Upper lobe of right lung (tissue), 1 donor: ENCODE data around the gene PTGS2. TPM values are rescaled to one million over a fixed set of nuclear protein-coding genes. Genes with fewer than 3 reads are reported as not detected.
A peak's percentile ranks its signal among the peaks of the same experiment; 100 is the strongest.

Experiments
- ATAC-seq: fragments of 200-7000 bp; cut with Tn5 transposase; one replicate; pipeline ENCODE4 v1.9.1; 2020; ENCODE audit warnings: mild to moderate bottlenecking, moderate library complexity
- DNase-seq: peaks from one replicate; pipeline ENCODE4 v3.0.0-alpha.2; 2020
- H3K27ac ChIP-seq: fragments of 200-600 bp; one replicate; pipeline ENCODE4 v1.8.0; 2022
- H3K27me3 ChIP-seq: fragments of 200-600 bp; one replicate; pipeline ENCODE4 v1.8.0; 2022; ENCODE audit warnings: mild to moderate bottlenecking
- H3K36me3 ChIP-seq: fragments of 200-600 bp; one replicate; pipeline ENCODE4 v1.8.0; 2022
- H3K4me1 ChIP-seq: fragments of 200-600 bp; one replicate; pipeline ENCODE4 v1.8.0; 2022
- H3K4me3 ChIP-seq: fragments of 200-600 bp; one replicate; pipeline ENCODE4 v1.8.0; 2022; ENCODE audit warnings: mild to moderate bottlenecking
- H3K9me3 ChIP-seq: fragments of 200-600 bp; one replicate; pipeline ENCODE4 v1.8.0; 2022
- intact Hi-C: fragments of 100-400 bp; cut with DNase I; formaldehyde crosslinking; loops from one replicate; pipeline ENCODE4 v1.11.0; 2022
- total RNA-seq: library from RNA; stranded (reverse); fragmentation: NEBNext Ultra II Directional; extraction: Animal tissue kit (Norgen Biotek cat#: 25700); gene quantifications from one replicate; pipeline ENCODE4 v1.2.1, GENCODE V29; 2021
- TF ChIP-seq, protein P1 (sequence below): fragments of 200-600 bp; IDR thresholded peaks from one replicate; pipeline ENCODE4 v1.8.0; 2022; ENCODE audit warnings: antibody characterized with exemption
- donor health status: DM: no; HTN: yes; CAD: no; lungs with severe emphysema.

Gene PTGS2
- total RNA-seq, 1 donor from 2014 or later, result 30.4 TPM

DNA sequence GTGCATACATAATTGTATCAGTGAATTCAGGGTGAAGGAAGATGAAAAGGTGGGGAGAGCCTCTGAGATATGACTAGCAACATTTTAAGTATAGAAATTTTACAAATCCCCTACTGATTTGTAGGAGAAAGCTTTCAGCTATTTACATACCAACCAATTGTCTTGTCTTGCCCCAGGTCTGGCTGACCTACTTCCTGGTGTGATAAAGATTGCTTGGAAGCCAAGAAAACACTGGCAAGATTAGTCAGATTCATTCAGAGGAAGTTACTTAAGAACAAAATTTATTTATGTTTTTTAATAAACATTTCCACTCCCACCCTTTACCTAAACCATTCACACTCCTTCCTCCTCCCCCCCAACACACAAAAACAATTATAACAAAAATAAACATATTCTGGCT, 17.5 kb downstream of the PTGS2 start:
- Histone ChIP-seq H3K4me3 (no peak overlapping the region), H3K9me3 (no peaks in the 10 kb centered on the region), H3K4me1 (no peaks in the 10 kb centered on the region), H3K36me3 (no peaks in the 10 kb centered on the region), H3K27ac (no peak overlapping the region), H3K27me3 (no peaks in the 10 kb centered on the region)
- DNase-seq (no peak), ATAC-seq (no peak)
- TF ChIP-seq, protein P1, sequence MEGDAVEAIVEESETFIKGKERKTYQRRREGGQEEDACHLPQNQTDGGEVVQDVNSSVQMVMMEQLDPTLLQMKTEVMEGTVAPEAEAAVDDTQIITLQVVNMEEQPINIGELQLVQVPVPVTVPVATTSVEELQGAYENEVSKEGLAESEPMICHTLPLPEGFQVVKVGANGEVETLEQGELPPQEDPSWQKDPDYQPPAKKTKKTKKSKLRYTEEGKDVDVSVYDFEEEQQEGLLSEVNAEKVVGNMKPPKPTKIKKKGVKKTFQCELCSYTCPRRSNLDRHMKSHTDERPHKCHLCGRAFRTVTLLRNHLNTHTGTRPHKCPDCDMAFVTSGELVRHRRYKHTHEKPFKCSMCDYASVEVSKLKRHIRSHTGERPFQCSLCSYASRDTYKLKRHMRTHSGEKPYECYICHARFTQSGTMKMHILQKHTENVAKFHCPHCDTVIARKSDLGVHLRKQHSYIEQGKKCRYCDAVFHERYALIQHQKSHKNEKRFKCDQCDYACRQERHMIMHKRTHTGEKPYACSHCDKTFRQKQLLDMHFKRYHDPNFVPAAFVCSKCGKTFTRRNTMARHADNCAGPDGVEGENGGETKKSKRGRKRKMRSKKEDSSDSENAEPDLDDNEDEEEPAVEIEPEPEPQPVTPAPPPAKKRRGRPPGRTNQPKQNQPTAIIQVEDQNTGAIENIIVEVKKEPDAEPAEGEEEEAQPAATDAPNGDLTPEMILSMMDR, result no peak
- intact Hi-C loops, result no loop called here

DNA sequence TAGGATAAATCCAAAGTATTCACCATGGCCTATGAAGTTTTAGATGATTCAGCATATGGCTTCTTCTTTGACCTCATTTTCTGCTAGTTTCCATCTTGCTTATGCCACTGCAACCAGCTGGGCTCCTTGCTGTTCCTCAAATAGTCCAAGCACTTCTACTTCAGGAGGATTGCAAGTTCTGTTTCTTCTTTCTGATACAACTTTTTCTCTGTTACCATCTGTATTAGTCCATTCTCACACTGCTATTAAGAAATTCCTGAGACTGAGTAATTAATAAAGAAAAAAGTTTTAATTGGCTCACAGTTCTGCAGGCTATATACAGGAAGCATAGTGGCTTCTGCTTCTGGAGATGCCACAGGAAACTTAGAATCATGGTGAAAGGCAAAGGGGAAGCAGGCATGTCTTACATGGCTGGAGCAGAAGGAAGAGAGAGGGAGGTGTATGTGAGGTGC, 20.3 kb downstream of the PTGS2 start:
- DNase-seq, result no peak
- ATAC-seq, result peak; percentile 66
- TF ChIP-seq, protein P1, result no peak
- H3K36me3 ChIP-seq, result no peaks in the 10 kb centered on the region
- H3K27me3 ChIP-seq, result no peaks in the 10 kb centered on the region
- H3K4me3 ChIP-seq, result no peak overlapping the region
- no peak overlapping the region for H3K27ac ChIP-seq
- H3K9me3 ChIP-seq, result no peaks in the 10 kb centered on the region
- intact Hi-C loops, result no loop called here
- H3K4me1 ChIP-seq, result no peaks in the 10 kb centered on the region

DNA sequence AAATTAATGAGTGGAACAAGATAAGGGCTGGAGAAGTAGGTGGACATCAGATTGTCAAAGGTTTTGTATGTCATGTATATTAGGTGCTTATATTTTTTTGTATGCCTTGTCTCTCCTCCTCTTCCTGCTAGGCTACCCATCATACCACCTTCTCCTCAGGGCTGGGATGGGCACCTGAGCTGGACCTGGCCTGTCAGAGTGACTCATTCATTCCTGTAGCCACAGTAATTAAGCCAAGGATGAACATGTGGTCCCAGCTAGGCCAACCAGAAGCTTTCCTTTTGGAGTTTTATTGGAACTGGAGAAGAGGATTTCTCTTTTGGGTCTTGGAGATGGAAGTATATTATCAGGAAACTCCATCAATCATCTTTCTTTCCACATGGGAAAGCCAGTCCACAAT, 21.2 kb downstream of the PTGS2 start:
- no peak overlapping the region for H3K4me3 ChIP-seq
- no peaks in the 10 kb centered on the region for H3K9me3 ChIP-seq
- intact Hi-C loops, result no loop called here
- ATAC-seq (no peak), DNase-seq (no peak)
- no peak overlapping the region for H3K27ac ChIP-seq
- TF ChIP-seq, protein P1, result no peak
- no peaks in the 10 kb centered on the region for H3K36me3 ChIP-seq
- no peaks in the 10 kb centered on the region for H3K4me1 ChIP-seq
- H3K27me3 ChIP-seq, result no peaks in the 10 kb centered on the region

DNA sequence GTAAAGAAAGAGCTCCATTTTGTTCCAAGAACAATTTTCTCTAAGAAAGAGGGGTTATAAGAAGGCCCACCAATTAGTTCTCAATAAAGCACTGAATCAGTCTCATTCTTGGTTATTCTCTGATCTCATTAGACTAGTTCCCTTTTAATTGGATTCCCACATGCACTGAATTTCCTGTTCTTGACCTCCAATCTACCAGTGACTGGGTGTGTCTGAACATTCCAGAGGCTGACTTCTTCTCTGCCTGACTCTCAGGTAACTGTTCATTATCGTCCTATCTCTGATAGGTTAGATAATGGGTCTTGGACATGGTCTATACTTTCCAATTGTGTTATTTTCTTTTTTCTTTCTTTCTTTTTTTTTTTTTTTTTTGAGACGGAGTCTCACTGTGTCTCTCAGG, 22.7 kb downstream of the PTGS2 start:
- Histone ChIP-seq H3K27ac (no peak overlapping the region), H3K4me3 (no peak overlapping the region), H3K9me3 (no peaks in the 10 kb centered on the region), H3K27me3 (no peaks in the 10 kb centered on the region), H3K36me3 (no peaks in the 10 kb centered on the region), H3K4me1 (no peaks in the 10 kb centered on the region)
- DNase-seq, result no peak
- intact Hi-C loops, result no loop called here
- ATAC-seq, result no peak
- TF ChIP-seq, protein P1, result no peak

DNA sequence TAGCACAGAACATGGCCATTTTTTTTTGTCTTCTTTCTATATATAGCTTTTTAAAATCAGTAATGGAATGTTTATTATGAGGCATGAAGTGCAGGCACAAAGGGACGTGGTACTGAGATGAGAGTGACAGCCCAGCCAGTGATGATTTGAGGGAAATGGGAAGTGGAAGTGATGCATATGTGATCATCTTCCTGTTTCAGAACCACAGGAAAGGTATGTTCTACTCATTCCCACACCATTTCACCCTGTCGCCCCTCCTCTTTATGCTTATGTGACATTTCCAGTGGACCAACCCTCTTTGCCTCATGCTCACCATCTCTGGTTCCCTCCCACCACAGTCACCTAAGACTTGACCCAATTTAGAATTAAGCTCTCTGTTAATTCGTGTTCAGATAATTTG, 24.3 kb downstream of the PTGS2 start:
- Histone ChIP-seq H3K27ac (no peak overlapping the region), H3K4me1 (no peaks in the 10 kb centered on the region), H3K27me3 (no peaks in the 10 kb centered on the region), H3K36me3 (no peaks in the 10 kb centered on the region), H3K9me3 (no peaks in the 10 kb centered on the region), H3K4me3 (no peak overlapping the region)
- ATAC-seq (peak; percentile 67), DNase-seq (no peak)
- intact Hi-C loops, result no loop called here
- TF ChIP-seq, protein P1, result no peak

DNA sequence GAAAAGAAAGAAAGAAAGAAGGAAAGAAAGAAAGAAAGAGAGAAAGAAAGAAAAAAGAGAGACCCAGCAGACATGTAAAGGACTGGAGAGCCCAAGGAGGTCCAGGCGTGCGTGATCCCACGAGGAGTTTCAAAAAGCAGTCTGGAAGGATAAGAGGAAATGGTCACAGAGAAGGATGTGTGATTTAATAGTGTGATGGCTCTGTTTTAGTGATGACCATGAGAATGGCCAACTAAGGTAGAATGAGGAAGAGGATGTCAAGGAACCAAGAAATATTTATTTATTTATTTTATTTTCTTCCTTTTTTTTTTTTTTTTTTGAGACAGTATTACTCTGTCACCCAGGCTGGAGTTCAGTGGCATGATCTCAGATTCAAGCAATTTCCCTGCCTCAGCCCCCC, 25.5 kb downstream of the PTGS2 start:
- Histone ChIP-seq H3K4me1 (no peaks in the 10 kb centered on the region), H3K27ac (no peak overlapping the region), H3K9me3 (no peaks in the 10 kb centered on the region), H3K27me3 (no peaks in the 10 kb centered on the region), H3K36me3 (no peaks in the 10 kb centered on the region), H3K4me3 (no peak overlapping the region)
- TF ChIP-seq, protein P1, result no peak
- ATAC-seq (no peak), DNase-seq (no peak)
- intact Hi-C loops, result no loop called here
